ENCODE measurements around the gene GJB3.

GJB3 gene

GRCh38 chr1:34827341-34827941 is 46.4 kb downstream of the GJB3 start:
- DNase-seq, result no peak

- DNase-seq, result no peak
Observed at GRCh38 chr1:34828611-34829010, 47.6 kb downstream of the GJB3 start.

GRCh38 chr1:34829250-34829649 is 48.2 kb downstream of the GJB3 start:
- DNase-seq, result no peak

GRCh38 chr1:34831721-34832246 is 50.8 kb downstream of the GJB3 start:
- no peak for DNase-seq

GRCh38 chr1:34833711-34834110 is 52.7 kb downstream of the GJB3 start:
- no peak for DNase-seq
